HG03439 (cell line): ENCODE measurements around the gene ACIN1.

Source experiments
- ATAC-seq: cut with Tn5 transposase; IDR thresholded peaks from one replicate; pipeline ENCODE4 v1.9.1; 2021; ENCODE audit warnings: mild to moderate bottlenecking, moderate library complexity; ENCODE audit not compliant: unreplicated experiment

The ACIN1 gene

DNA sequence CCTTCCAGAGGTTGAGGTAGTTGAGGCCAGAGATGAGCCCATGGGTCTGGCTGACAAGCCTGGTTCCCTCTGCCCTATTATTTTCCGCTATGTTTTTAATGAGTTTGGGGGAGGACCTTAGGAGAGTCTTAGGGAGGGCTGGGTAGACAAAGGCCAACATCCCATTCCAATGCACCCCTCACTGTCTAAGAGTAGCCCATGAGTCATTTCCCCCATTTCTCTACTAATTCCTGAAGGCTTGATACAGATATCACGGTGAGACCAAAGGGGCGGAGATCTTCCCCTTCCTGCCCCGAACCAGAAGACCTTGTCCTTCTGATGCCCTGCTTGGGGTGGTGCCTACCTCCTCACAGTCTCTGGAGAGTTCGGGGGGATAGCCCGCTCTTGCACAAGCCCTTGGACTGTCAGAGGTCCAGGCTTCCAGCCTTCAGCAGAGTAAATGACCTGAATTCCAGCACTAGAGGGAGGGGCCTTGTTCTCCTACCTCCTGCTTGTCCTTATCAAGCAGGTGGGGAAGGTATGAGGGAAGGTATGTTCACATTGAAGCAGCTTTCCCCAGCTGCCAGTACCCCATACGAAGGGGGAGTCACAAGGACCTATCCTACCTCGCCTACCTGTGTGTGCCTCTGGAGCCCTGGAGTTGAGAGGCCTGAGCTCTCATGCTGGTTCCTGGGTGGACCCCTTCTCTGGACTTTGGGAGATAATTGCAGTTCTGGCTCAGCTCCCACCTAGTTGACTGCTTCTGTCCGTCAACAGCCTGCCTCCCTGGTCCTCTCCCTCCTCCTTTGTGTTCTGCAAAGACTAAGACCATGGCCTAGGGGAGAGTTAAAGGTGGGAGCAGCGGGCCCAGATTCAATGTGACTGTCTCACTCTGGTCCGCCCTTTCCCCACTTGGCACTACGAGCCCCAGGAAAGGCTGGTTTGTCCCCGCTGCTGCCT, 49.2 kb downstream of the ACIN1 start:
- no peak for ATAC-seq

DNA sequence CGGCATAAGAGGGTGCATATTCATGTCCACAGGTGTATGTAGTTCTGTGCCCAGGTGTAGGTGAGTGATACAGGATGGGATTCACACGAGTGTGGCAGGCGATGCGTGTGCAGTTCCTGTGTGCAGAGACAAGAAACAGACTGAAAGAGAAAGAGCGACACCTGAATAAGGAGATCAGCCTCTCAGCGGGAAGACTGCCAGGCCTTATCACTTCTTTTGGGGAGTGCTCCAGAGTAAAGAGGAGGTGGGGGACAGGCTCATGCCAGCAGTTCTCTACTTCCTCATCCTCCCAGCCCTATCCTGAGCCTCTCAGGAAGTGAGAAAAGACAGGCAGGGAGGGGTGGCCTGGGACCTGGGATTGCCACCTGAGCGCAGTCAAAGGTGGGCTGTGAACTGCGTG, 50.1 kb downstream of the ACIN1 start:
- no peak for ATAC-seq

DNA sequence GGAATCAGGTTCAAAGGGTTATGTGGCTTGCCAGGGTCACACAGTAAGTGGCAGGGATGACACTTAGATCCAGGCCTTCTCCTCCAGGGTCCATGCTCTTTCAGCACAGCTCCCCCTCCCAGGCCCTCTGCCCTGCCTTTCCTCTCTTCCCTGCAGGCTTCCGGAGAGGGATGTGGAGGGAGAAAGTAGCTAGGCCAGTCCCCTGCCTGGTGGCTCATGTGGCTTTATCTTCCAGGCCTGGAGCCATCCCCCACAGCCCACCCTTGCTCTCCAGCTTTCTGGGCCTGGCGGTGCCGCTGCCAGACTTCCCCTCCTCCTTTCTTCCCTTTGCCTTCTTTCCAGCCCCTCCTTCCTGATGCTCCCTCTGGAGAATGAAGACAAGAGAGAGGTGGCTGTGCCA, 51.2 kb downstream of the ACIN1 start:
- no peak for ATAC-seq

GRCh38 chr14:23043145-23043544, 51.8 kb downstream of the ACIN1 start:
- ATAC-seq = no peak

DNA sequence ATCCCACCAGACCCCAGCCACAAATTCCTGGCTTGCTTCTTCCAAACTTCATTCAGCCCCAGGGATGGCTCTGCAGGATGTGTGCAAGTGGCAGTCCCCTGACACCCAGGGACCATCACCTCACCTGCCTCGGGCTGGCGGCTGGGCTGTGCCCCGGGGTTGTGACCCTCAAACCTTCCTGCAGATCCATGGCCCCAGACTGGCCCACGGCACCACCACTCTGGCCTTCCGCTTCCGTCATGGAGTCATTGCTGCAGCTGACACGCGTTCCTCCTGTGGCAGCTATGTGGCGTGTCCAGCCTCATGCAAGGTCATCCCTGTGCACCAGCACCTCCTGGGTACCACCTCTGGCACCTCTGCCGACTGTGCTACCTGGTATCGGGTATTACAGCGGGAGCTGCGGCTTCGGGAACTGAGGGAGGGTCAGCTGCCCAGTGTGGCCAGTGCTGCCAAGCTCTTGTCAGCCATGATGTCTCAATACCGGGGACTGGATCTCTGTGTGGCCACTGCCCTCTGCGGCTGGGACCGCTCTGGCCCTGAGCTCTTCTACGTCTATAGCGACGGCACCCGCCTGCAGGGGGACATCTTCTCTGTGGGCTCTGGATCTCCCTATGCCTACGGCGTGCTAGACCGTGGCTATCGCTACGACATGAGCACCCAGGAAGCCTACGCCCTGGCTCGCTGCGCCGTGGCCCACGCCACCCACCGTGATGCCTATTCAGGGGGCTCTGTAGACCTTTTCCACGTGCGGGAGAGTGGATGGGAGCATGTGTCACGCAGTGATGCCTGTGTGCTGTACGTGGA, 52.6 kb downstream of the ACIN1 start, which contains the start of gene PSMB11:
Gene PSMB11, plus strand, starts transcription at position 51 of the 804 bp plus-strand sequence. Its CDS starts 14 bp downstream, at position 65.
- no peak for ATAC-seq

DNA sequence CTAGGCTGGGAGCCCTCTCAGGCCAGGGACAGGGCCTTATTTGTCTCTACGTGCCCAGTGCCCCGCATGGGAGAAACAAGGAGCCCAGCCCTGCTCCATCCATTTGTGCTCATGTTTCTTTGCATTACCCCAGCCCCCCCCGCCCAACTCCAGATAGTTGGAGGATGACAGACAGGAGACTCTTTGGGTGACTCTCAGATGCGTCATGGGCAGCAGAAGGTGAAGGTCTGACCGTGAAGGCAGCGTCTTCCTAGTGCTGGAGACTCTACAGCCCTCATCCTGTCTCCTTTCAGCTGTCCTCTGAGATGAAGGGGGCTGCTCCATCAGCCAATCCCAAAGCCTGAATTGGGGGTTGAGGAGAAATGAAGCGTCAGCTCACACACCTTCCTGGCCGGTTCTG, 53.2 kb downstream of the ACIN1 start:
- ATAC-seq = no peak

DNA sequence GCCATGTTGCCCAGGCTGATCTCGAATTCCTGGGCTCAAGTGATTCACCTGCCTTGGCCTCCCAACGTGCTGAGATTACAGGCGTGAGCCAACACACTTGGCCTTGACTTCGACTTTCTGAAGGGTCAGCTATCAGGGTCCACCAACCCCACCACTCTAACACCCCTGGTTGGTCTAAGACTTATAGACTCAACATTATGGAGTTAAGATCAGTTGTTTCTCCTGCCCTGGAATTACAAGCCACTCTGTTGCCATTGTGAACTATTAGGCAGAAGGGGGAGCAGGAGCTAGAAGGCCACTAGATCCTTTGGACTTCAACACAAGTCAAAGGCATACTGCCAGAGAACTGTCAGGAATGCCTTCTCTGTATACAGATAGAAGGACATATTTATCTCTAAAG, 54.8 kb downstream of the ACIN1 start:
- no peak for ATAC-seq

DNA sequence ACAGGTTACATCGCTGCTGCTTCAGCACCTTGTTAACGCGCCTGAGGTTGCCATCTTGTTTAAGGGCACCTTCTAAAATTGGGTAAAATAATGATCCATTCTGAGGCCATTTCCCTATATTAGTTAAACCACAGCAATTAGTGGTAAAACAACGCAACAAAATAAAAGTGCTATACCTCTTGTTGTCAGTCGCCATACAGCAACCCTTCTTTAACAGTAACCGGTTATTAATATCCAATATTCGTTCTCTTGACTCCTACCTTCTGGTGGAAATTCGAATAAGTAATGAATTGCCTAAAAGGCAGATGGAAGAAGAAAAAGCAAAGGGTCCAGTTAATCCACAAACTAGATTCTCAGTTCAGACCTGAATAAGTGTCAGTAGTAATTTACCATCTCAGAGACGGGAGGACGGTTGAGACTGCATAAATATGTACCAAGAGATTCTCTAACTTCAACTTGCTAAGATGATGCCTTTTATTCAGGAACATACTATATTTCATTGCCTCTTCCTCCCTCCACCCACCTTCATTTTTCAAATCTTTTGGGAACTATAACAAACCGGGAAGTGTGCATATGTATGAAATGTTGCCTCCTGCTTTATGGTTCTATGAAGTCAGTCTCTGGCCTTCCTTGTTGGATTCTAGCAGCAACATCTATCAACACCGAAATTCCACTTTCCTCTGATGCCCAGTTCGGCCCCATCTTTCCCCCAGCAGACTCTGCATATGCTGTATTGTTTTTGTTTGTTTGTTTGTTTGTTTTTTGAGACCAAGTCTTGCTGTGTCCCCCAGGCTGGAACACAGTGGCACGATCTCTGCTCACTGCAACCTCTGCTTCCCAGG, 59.4 kb downstream of the ACIN1 start:
- no peak for ATAC-seq

- ATAC-seq = peak; percentile 94
Observed at GRCh38 chr14:23034498-23035302, 60.2 kb downstream of the ACIN1 start, which contains the start of gene PSMB5. TSS of gene PSMB5 (minus strand) at chr14:23034900. CDS start at chr14:23034881, 19 bp downstream.

DNA sequence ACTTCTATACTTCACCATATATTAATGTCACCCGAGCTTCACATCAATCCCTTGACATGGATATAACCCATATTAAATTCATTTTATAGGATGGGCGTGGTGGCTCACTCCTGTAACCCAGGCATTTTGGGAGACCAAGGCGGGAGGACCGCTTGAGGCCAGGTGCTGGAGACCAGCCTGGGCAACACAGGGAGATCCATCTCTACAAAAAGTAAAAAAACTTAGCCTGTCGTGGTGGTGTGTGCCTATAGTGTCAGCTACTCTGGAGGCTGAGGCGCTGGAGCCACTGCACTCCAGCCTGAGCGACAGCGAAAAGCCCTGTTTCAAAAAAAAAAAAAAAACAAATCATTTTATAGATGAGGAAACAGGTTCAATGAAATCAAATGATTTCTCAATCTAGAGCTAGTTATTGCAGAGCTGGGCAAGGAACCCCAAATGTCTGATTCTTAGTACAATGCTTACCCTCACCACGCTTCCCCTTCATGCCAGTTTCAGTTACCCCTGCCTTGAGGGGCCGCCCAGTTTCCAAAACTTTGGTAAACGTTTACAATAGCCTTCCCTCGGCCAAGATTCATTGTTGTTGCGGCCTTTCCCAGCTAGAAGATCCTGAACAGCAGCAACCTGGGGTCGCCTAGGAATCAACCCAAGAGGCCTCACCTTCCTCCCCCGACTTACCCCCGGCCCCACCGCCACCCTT, 61.0 kb downstream of the ACIN1 start:
- no peak for ATAC-seq

DNA sequence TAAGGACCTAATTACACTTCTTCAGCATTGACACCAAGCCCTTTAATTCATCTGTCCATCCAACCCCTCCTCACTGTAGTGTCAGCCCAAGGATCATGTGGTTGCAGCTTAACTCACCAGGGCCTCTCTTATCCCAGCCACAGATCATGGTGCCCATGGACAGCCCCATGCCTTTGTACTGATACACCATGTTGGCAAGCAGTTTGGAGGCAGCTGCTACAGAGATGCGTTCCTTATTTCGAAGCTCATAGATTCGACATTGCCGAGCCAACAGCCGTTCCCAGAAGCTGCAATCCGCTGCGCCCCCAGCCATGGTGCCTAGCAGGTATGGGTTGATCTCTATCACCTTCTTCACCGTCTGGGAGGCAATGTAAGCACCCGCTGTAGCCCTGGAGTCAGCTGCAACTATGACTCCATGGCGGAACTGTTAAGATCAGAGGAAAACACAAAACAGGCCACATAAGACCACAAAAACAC, 61.6 kb downstream of the ACIN1 start:
- no peak for ATAC-seq

- no peak for ATAC-seq
Observed at GRCh38 chr14:23030936-23031335, 64.0 kb downstream of the ACIN1 start.

DNA sequence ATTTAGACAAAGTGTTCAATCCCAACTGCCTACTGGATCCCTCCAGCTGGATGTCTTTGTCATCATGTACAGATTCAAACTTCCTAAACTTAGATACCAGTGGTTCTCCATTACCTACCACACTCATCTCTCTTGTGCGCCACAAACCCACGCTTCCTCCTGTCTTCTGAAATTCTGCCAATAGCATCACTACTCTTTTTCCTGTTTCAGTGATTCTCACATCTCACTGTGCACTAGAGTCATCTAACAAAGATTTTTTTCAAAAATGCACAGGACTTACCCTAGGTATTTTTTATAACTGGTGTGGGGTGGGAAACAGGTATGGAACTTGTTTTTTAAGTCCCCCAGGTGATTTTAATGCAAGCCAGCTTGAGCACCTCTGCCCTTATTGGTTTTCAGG, 66.1 kb downstream of the ACIN1 start:
- no peak for ATAC-seq

DNA sequence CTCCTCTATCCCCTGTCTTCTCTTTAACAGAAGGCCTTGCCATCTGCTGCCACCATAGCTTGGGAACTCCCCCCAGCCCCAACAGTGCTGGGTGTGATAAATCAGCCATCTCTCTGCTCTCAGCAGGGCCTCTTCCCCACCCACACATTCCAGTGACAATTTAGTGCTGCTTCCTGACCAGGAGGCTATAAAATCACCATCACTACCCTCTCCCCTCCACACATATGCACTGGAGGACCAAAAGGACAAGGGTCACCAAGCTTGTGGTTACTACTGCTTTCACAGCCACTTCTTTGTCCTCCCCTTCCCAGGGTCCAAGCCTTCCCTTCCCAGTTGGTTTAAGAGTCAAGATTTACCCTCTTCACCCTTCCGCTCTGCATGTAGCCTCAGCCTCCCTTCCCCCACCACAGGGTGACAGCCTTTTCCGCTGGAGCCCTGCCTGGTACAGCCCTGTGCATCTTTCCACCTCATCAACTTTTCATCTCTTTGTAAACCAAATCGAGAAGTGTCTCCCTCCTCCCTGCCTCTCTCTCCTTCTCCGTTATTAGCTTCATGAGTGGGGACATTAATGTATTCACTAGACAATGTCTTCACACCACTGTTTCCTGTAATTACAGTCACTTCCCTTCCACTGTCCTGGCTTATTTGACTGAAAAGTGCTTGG, 69.7 kb downstream of the ACIN1 start:
- ATAC-seq = no peak

GRCh38 chr14:23024612-23025075, 70.3 kb downstream of the ACIN1 start:
- no peak for ATAC-seq

DNA sequence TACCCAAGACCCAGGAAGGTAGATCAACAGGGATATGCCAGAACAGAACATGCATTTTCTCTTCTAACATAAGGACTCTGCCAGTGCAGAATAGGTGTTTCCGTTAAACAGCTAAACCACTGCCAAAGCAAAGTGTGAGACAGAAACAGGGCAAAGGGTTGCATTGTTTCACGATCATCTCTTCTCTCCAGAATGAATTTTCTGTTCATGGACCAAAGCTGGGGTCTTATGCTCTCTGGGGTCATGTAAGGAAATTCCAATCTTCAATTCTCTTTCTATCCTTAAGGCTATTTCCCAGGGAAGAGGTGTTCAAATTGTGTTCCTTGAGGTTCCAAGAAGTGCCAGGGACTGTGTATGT, 71.2 kb downstream of the ACIN1 start:
- ATAC-seq = no peak

DNA sequence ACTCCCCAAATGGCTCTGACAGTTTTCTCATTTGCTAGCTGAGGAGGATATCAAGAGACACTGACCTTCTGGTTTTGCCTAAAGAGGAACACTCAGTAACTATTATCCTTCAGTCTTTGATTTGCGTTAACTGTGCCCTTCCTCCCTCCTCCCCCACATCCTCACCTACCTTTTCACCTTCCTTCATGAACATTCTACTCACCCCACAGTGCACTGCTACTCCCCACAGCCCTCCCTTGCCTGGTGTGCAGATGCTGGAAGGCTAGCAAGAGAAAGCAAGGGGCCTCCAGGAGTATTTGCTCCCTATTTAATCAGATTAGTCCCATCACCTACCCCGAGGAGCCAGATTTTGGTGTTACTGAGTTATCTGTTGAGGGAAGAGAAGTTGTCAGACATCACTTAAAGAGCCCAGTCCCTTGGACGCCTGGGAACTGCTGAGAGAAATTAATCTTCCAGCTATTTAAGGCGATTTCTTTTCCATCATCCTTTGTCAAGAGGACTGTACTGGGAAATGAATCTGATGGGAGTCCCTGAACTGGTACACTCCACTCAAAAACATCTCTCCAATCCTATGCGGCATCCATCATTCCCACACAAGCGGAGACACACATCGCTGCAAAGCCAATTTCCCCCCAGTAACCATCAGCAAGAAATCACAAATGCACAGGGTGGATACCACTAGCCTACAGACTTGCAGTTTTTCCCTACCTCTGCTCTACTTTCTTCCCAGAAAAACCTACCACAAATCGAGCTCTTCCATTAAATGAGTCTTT, 71.7 kb downstream of the ACIN1 start:
- no peak for ATAC-seq

GRCh38 chr14:23021889-23022442, 73.0 kb downstream of the ACIN1 start:
- ATAC-seq = no peak
